Stimulated activated CD4-positive, alpha-beta T cell treated with anti-CD3 and anti-CD28 coated beads, Interleukin-1b, Interleukin-23, amount 100 ng/mL, for 48 hours (primary cell): ENCODE measurements around the gene EEF1A2.
A peak's percentile ranks its signal among the peaks of the same experiment; 100 is the strongest.

Experiments
- DNase-seq: peaks from one replicate; pipeline ENCODE4 v3.0.0-alpha.2; 2020

Gene EEF1A2

GRCh38 chr20:63447320-63447719 lies 51.6 kb downstream of the EEF1A2 start:
- DNase-seq, result no peak

- no peak for DNase-seq
These were observed 52.5 kb downstream of the EEF1A2 start for GRCh38 chr20:63446216-63447024.

GRCh38 chr20:63445075-63445734 lies 53.7 kb downstream of the EEF1A2 start:
- no peak for DNase-seq

- no peak for DNase-seq
These were observed 54.3 kb downstream of the EEF1A2 start for GRCh38 chr20:63444548-63444947.

- DNase-seq, result no peak
These were observed 55.1 kb downstream of the EEF1A2 start for GRCh38 chr20:63443606-63444395.

GRCh38 chr20:63442100-63442493 lies 56.8 kb downstream of the EEF1A2 start:
- DNase-seq, result peak; percentile 67

GRCh38 chr20:63441136-63442099 lies 57.5 kb downstream of the EEF1A2 start:
- peak; percentile 24 for DNase-seq

GRCh38 chr20:63440366-63440955 lies 58.4 kb downstream of the EEF1A2 start:
- DNase-seq, result no peak

- no peak for DNase-seq
These were observed 59.0 kb downstream of the EEF1A2 start for GRCh38 chr20:63439866-63440265.

GRCh38 chr20:63438121-63438520 lies 60.8 kb downstream of the EEF1A2 start:
- no peak for DNase-seq
